H1 (cell line): Measurements from ENCODE around the gene GALNT5. TPM values are rescaled to one million over a fixed set of nuclear protein-coding genes. Genes with fewer than 3 reads are reported as not detected.

Experiments
- CTCF ChIA-PET: fragments of 300-600 bp; sonication (Branson Sonifier 250); formaldehyde crosslinking; loops from one replicate; lab custom pipeline; 2021; ENCODE audit not compliant: partially characterized antibody; lab: Charles Lee
- POLR2A ChIA-PET: fragments of 300-600 bp; sonication (Branson Sonifier 250); formaldehyde crosslinking; loops from one replicate; lab custom pipeline; 2021; ENCODE audit warnings: inconsistent platforms; ENCODE audit not compliant: partially characterized antibody; lab: Charles Lee
- DNase-seq, 2 experiments: peaks; one replicate each; pipeline versions ENCODE4 v3.0.0 to v3.0.0-alpha.2; 2010 to 2022; ENCODE audit warnings: low spot score in 2 of 2, low read depth in 1 of 2, mixed read lengths in 1 of 2
- FAIRE-seq: peaks from 2 replicates; lab custom pipeline; 2011; peaks lifted over from hg19 to GRCh38; lab: Jason Lieb, UNC
- H2AFZ ChIP-seq: 2 replicates; pipeline ENCODE4 v1.8.1; 2012; ENCODE audit warnings: low read length, inconsistent platforms
- H2AK5ac ChIP-seq: 2 replicates; pipeline ENCODE4 v1.6.1; 2013; ENCODE audit warnings: low read depth, low read length
- H2BK120ac ChIP-seq: replicated peaks from 2 replicates; pipeline ENCODE3; 2013; ENCODE audit warnings: low read depth, low read length, inconsistent platforms
- H2BK12ac ChIP-seq: 2 replicates; pipeline ENCODE4 v1.6.1; 2013; ENCODE audit warnings: low read depth, low read length
- H2BK15ac ChIP-seq: 2 replicates; pipeline ENCODE4 v1.6.1; 2013; ENCODE audit warnings: low read length
- H2BK20ac ChIP-seq: 2 replicates; pipeline ENCODE4 v1.6.1; 2013; ENCODE audit warnings: low read length
- H2BK5ac ChIP-seq: 2 replicates; pipeline ENCODE4 v1.6.1; 2013; ENCODE audit warnings: low read depth, low read length
- H3K14ac ChIP-seq: 2 replicates; pipeline ENCODE4 v1.6.1; 2013; ENCODE audit warnings: inconsistent platforms; ENCODE audit not compliant: insufficient read length
- H3K18ac ChIP-seq: 2 replicates; pipeline ENCODE4 v1.6.1; 2013; ENCODE audit warnings: low read length; ENCODE audit errors: extremely low read depth
- H3K23ac ChIP-seq: 2 replicates; pipeline ENCODE4 v1.6.1; 2013; ENCODE audit warnings: inconsistent platforms; ENCODE audit not compliant: insufficient read length
- H3K23me2 ChIP-seq: 2 replicates; pipeline ENCODE4 v1.6.1; 2013; ENCODE audit warnings: low read depth, low read length
- H3K27ac ChIP-seq: 2 replicates; pipeline ENCODE4 v1.6.1; 2011; ENCODE audit warnings: low read depth, low read length, inconsistent platforms
- H3K27me3 ChIP-seq, 4 experiments: replicated peaks in 1 of 4; 1 replicate in 1 of 4; 2 replicates in 3 of 4; pipeline versions ENCODE4 v1.6.1 to v1.8.1; 2011 to 2013; ENCODE audit warnings: low read length in 3 of 4, mild to moderate bottlenecking in 3 of 4, inconsistent platforms in 2 of 4, mixed read lengths in 2 of 4, moderate library complexity in 1 of 4; ENCODE audit not compliant: control insufficient read depth in 3 of 4, insufficient read depth in 3 of 4; ENCODE audit errors: extremely low read depth in 1 of 4
- H3K36me3 ChIP-seq, 4 experiments: 2 replicates each; pipeline versions ENCODE4 v1.6.1 to v1.8.1; 2011 to 2013; ENCODE audit warnings: mild to moderate bottlenecking in 4 of 4, low read length in 3 of 4, moderate library complexity in 2 of 4, control low read depth in 1 of 4, inconsistent platforms in 1 of 4; ENCODE audit not compliant: insufficient read depth in 4 of 4, control insufficient read depth in 2 of 4
- H3K4ac ChIP-seq: replicated peaks from 2 replicates; pipeline ENCODE3; 2013; ENCODE audit warnings: low read length, low read depth, mixed read lengths, inconsistent platforms; ENCODE audit not compliant: insufficient read length
- H3K4me1 ChIP-seq, 4 experiments: replicated peaks in 1 of 4; 1 replicate in 1 of 4; 2 replicates in 3 of 4; pipeline versions ENCODE4 v1.6.1 to v1.8.1; 2011 to 2013; ENCODE audit warnings: low read length in 3 of 4, inconsistent platforms in 2 of 4, mixed read lengths in 1 of 4; ENCODE audit not compliant: insufficient read depth in 4 of 4, control insufficient read depth in 3 of 4
- H3K4me2 ChIP-seq, 2 experiments: 2 replicates each; pipeline versions ENCODE4 v1.6.1 to v1.8.1; 2011 to 2013; ENCODE audit warnings: low read depth in 2 of 2, low read length in 2 of 2, control low read depth in 1 of 2, inconsistent platforms in 1 of 2, mild to moderate bottlenecking in 1 of 2; ENCODE audit not compliant: insufficient read depth in 1 of 2
- H3K4me3 ChIP-seq, 4 experiments: fragments of 200-600, 300-600 bp in 1 of 4; sonication (generic), shearing (Covaris generic), sonication (Bioruptor Twin) in 1 of 4; 2 replicates each; pipeline versions ENCODE4 v1.5.1 to v1.8.1; 2011 to 2016; ENCODE audit warnings: low read length in 4 of 4, low read depth in 3 of 4, control low read depth in 2 of 4, inconsistent platforms in 2 of 4, mild to moderate bottlenecking in 2 of 4, mixed read lengths in 1 of 4, moderate library complexity in 1 of 4; ENCODE audit not compliant: insufficient read depth in 2 of 4; ENCODE audit errors: extremely low read depth in 1 of 4
- H3K56ac ChIP-seq: replicated peaks from 2 replicates; pipeline ENCODE3; 2013; ENCODE audit warnings: low read depth, mild to moderate bottlenecking, mixed read lengths, low read length, inconsistent platforms; ENCODE audit not compliant: insufficient read length
- H3K79me1 ChIP-seq: 2 replicates; pipeline ENCODE4 v1.6.1; 2013; ENCODE audit warnings: low read depth, low read length, control low read depth
- H3K79me2 ChIP-seq, 2 experiments: 2 replicates each; pipeline versions ENCODE4 v1.6.1 to v1.8.1; 2012 to 2013; ENCODE audit warnings: low read length in 2 of 2, mild to moderate bottlenecking in 2 of 2, inconsistent platforms in 1 of 2; ENCODE audit not compliant: insufficient read depth in 2 of 2, control insufficient read depth in 1 of 2
- H3K9ac ChIP-seq, 4 experiments: replicated peaks in 1 of 4; 1 replicate in 1 of 4; 2 replicates in 3 of 4; pipeline versions ENCODE4 v1.6.1 to v1.8.1; 2011 to 2013; ENCODE audit warnings: low read depth in 3 of 4, low read length in 3 of 4, control low read depth in 2 of 4, mild to moderate bottlenecking in 2 of 4, moderate library complexity in 2 of 4, inconsistent platforms in 1 of 4; ENCODE audit errors: extremely low read depth in 1 of 4
- H3K9me3 ChIP-seq, 2 experiments: 2 replicates each; pipeline versions ENCODE4 v1.6.1 to v1.8.1; 2012 to 2013; ENCODE audit warnings: mild to moderate bottlenecking in 2 of 2, moderate library complexity in 2 of 2, control low read depth in 1 of 2, inconsistent platforms in 1 of 2, low read depth in 1 of 2, low read length in 1 of 2, mixed read lengths in 1 of 2; ENCODE audit not compliant: insufficient read depth in 2 of 2
- H4K20me1 ChIP-seq, 2 experiments: replicated peaks in 1 of 2; 2 replicates each; pipeline versions ENCODE3 to v1.8.1; 2011 to 2013; ENCODE audit warnings: inconsistent platforms in 2 of 2, low read length in 2 of 2, mild to moderate bottlenecking in 1 of 2; ENCODE audit not compliant: insufficient read depth in 2 of 2, control insufficient read depth in 1 of 2
- H4K5ac ChIP-seq: 2 replicates; pipeline ENCODE4 v1.6.1; 2013; ENCODE audit warnings: low read length, low read depth, mixed read lengths, inconsistent platforms; ENCODE audit not compliant: insufficient read length
- H4K8ac ChIP-seq: 2 replicates; pipeline ENCODE4 v1.8.0; 2013; ENCODE audit warnings: mild to moderate bottlenecking, moderate library complexity, low read length, inconsistent platforms; ENCODE audit not compliant: insufficient read depth; ENCODE audit errors: extremely low read depth
- H4K91ac ChIP-seq: replicated peaks from 2 replicates; pipeline ENCODE3; 2013; ENCODE audit warnings: low read length, mixed read lengths, inconsistent platforms; ENCODE audit not compliant: insufficient read length
- ASH2L ChIP-seq: fragments of 200-600, 300-600 bp; sonication (generic); IDR thresholded peaks from one replicate; pipeline ENCODE4 v1.7.1; 2017; ENCODE audit warnings: low read length
- CBX5 ChIP-seq: fragments of 300-800, 300-1000 bp; sonication (generic); IDR thresholded peaks from 2 replicates; pipeline ENCODE4 v1.7.1; 2016; ENCODE audit warnings: antibody characterized with exemption, low read length, low read depth
- GABPA ChIP-seq: IDR thresholded peaks from 2 replicates; pipeline ENCODE4 v1.6.1; 2011; ENCODE audit warnings: mild to moderate bottlenecking, low read length, moderate library complexity, borderline replicate concordance; ENCODE audit not compliant: insufficient read depth
- GTF2F1 ChIP-seq: IDR thresholded peaks from 2 replicates; pipeline ENCODE4 v1.6.1; 2012; ENCODE audit warnings: low read depth, low read length, improper control_type of control experiment, borderline replicate concordance
- JUN ChIP-seq: IDR thresholded peaks from 2 replicates; pipeline ENCODE4 v1.6.1; 2011; ENCODE audit warnings: low read depth, mild to moderate bottlenecking, improper control_type of control experiment, low read length
- KDM4A ChIP-seq: IDR thresholded peaks from one replicate; pipeline ENCODE4 v1.7.1; 2012; ENCODE audit warnings: low read depth, mild to moderate bottlenecking, moderate library complexity, low read length, inconsistent platforms; ENCODE audit not compliant: severe bottlenecking
- RFX5 ChIP-seq: IDR thresholded peaks from 2 replicates; pipeline ENCODE4 v1.6.1; 2011; ENCODE audit warnings: low read depth, low read length, improper control_type of control experiment, borderline replicate concordance
- SAP30 ChIP-seq: fragments of 300-600 bp; sonication (generic); IDR thresholded peaks from 2 replicates; pipeline ENCODE4 v1.7.1; 2012; ENCODE audit warnings: low read length, moderate library complexity, mild to moderate bottlenecking, inconsistent platforms; ENCODE audit not compliant: insufficient read depth, insufficient replicate concordance
- SP1 ChIP-seq: IDR thresholded peaks from 2 replicates; pipeline ENCODE4 v1.6.1; 2011; ENCODE audit warnings: low read depth, low read length
- TAF7 ChIP-seq: optimal IDR thresholded peaks from 2 replicates; pipeline ENCODE3; 2011; ENCODE audit warnings: low read depth, mild to moderate bottlenecking, inconsistent platforms, low read length, moderate library complexity, borderline replicate concordance
- TEAD4 ChIP-seq: IDR thresholded peaks from 2 replicates; pipeline ENCODE4 v1.6.1; 2012; ENCODE audit warnings: low read depth, low read length, inconsistent platforms, mixed read lengths
- WGBS, 2 experiments: shearing (Covaris generic) in 1 of 2; methylation state at CpG; one replicate each; pipeline versions ENCODE4 v1.1.6 to v1.1.7; 2013 to 2015; ENCODE audit warnings: low lambda C conversion rate in 2 of 2, mixed read lengths in 2 of 2, inconsistent platforms in 1 of 2, low coverage in 1 of 2, missing lambda C conversion rate in 1 of 2; ENCODE audit not compliant: insufficient replicate concordance in 2 of 2, insufficient coverage in 1 of 2, insufficient read length in 1 of 2; ENCODE audit errors: extremely low coverage in 1 of 2, missing lambda C conversion rate in 1 of 2; 5-methylcytosine and 5-hydroxymethylcytosine counted together
- polyA plus RNA-seq, 7 experiments: library from polyadenylated mRNA; depleted of rRNA in 3 of 7; stranded (reverse) in 5 of 7; unstranded in 2 of 7; fragments of >200 nt in 5 of 7; fragments of 200-250 nt in 2 of 7; gene quantifications; 1 replicate in 5 of 7; 2 replicates in 1 of 7; 4 replicates in 1 of 7; pipeline versions ENCODE4 v1.2.1 to v1.2.3, GENCODE V29; 2011 to 2013; ENCODE audit warnings: missing spikeins in 2 of 7, mixed read lengths in 2 of 7
- total RNA-seq: library from RNA; stranded (reverse); fragmentation: NEBNext Ultra II Directional; extraction: Animal tissue kit (Norgen Biotek cat#: 25700); gene quantifications from 2 replicates; pipeline ENCODE4 v1.2.1, GENCODE V29; 2021
- TF ChIP-seq, protein P1 (sequence below): IDR thresholded peaks from 2 replicates; pipeline ENCODE4 v1.6.1; 2011; ENCODE audit warnings: low read length, improper control_type of control experiment
- TF ChIP-seq, protein P2 (sequence below): IDR thresholded peaks from 2 replicates; pipeline ENCODE4 v1.6.1; 2012; ENCODE audit warnings: inconsistent platforms

GALNT5 gene
- total and polyA plus RNA-seq, 2 of the 8 experiments (the other 6 are each of a cell fraction or from before 2014, with no cell fraction given): 0.02 to 0.06 TPM

DNA sequence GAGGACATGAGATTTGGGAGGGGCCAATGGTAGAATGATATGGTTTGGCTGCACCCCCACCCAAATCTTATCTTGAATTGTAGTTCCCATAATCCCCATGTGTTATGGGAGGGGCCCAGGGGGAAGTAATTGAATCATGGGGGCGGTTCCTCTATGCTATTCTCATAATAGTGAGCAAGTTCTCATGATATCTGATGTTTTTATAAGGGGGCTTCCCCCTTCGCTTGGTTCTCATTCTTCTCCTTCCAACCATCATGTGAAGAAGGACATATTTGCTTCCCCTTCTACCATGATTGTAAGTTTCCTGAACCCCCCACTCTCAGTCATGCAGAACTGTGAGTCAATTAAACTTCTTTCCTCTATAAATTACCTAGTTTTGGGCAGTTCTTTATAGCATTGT lies 105.1 kb downstream of the GALNT5 start:
- peaks cover 0 to 1% (median 0%) of the 10 kb centered on the region in 4 experiments; a peak in 1 of 7 replicates for H3K27me3 ChIP-seq
- no peak overlapping the region for H2BK15ac ChIP-seq
- no peak overlapping the region for H2BK120ac ChIP-seq
- no peak overlapping the region for H2AK5ac ChIP-seq
- peaks cover 10 to 12% of the 10 kb centered on the region in 2 experiments; a peak in 3 of 4 replicates for H3K9me3 ChIP-seq
- no peak overlapping the region for H3K4ac ChIP-seq
- H3K4me1 ChIP-seq: no peaks in the 10 kb centered on the region
- no peak overlapping the region for H2AFZ ChIP-seq
- H3K23me2 ChIP-seq: no peaks in the 10 kb centered on the region
- no peaks in the 10 kb centered on the region for H3K79me2 ChIP-seq
- DNase-seq: no peak
- H3K36me3 ChIP-seq: no peaks in the 10 kb centered on the region
- WGBS, 2 experiments: 81% methylated on average over 2 of the region's 2 CpGs; no CpG with 5 or more reads in 1 of the 2 experiments
- H3K23ac ChIP-seq: no peak overlapping the region
- H2BK20ac ChIP-seq: no peak overlapping the region
- no peak overlapping the region for H3K4me3 ChIP-seq
- H4K20me1 ChIP-seq: no peaks in the 10 kb centered on the region
- no peak overlapping the region for H3K4me2 ChIP-seq
- no peak overlapping the region for H3K27ac ChIP-seq
- H3K79me1 ChIP-seq: no peaks in the 10 kb centered on the region
- H4K5ac ChIP-seq: no peak overlapping the region
- no peak overlapping the region for H2BK12ac ChIP-seq
- no peak overlapping the region for H2BK5ac ChIP-seq
- no peak for FAIRE-seq
- no peak overlapping the region for H3K56ac ChIP-seq
- no peak overlapping the region for H3K14ac ChIP-seq
- CTCF ChIA-PET: interaction anchor here (0.6 kb wide), 1 partner anchor 104 kb away, joined by 4 read pairs; no protein-coding TSS in a partner anchor
- POLR2A ChIA-PET: no interaction called here
- no peak overlapping the region for H3K18ac ChIP-seq
- H4K91ac ChIP-seq: no peak overlapping the region
- no peak overlapping the region for H4K8ac ChIP-seq
- H3K9ac ChIP-seq: no peak overlapping the region
- TF ChIP-seq TAF7: no peak
- TF ChIP-seq RFX5: no peak
- no peak for TF ChIP-seq GABPA
- TF ChIP-seq ASH2L: no peak
- no peak for TF ChIP-seq TEAD4
- TF ChIP-seq SAP30: no peak
- TF ChIP-seq, protein P1, sequence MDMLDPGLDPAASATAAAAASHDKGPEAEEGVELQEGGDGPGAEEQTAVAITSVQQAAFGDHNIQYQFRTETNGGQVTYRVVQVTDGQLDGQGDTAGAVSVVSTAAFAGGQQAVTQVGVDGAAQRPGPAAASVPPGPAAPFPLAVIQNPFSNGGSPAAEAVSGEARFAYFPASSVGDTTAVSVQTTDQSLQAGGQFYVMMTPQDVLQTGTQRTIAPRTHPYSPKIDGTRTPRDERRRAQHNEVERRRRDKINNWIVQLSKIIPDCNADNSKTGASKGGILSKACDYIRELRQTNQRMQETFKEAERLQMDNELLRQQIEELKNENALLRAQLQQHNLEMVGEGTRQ: no peak
- no peak for TF ChIP-seq SP1
- no peak for TF ChIP-seq JUN
- TF ChIP-seq, protein P2, sequence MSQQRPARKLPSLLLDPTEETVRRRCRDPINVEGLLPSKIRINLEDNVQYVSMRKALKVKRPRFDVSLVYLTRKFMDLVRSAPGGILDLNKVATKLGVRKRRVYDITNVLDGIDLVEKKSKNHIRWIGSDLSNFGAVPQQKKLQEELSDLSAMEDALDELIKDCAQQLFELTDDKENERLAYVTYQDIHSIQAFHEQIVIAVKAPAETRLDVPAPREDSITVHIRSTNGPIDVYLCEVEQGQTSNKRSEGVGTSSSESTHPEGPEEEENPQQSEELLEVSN: no peak
- TF ChIP-seq KDM4A: no peak
- TF ChIP-seq GTF2F1: no peak
- TF ChIP-seq CBX5: no peak
